ENCODE results near the gene SLC26A1. TPM values are rescaled to one million over a fixed set of nuclear protein-coding genes. Genes with fewer than 3 reads are reported as not detected.

Gene SLC26A1
- total and polyA plus RNA-seq, 2 of the 13 experiments (the other 11 are each of a cell fraction or from before 2014, with no cell fraction given) = 5.4 to 22.9 TPM

DNA sequence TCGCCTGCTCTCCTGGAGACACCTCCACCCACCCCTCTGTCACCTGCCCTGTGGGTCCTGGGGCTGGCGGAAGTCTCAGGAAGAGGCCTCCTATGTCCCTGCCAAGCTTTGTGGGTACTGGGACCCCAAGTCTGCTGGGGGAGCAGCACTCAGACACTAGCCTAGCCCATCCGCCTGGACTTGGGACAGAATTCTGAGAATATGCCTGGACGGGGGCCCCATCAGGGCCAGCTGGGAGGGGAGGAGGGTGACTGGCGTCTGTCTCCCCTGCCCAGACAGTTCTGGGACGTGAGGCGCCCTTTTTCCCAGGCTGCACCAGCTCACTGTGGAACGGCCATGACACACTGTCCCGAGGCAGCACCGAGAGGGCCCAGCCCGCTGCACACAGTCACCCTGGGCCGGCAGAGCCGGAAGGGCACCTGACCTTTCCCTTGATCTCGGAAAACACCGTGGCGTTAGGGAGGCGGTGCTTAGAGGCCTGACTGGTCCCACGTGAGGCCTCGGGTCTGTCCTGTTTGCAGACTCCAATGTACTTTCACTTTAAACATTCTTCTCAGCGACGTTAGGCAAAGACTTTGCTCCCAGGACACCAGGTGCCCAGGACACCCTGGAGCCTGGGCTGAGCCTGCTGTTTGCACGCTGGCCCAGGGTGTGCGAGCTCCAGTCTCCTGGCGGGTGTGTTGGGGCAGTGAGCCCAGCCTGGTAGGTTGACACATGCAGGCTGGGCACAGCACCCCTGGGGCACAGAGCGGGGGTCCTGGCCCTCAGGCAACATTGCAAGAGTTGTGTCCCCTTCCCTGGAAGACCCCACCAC is 700 bp downstream of the SLC26A1 start (continued):
- TF ChIP-seq CENPT (CRISPR knock-in tag; IDR thresholded peaks at IDR 0.05; ENCODE audit: low read depth) = no peak
- peak; percentile 48; the same call in 1 of the 2 replicates for TF ChIP-seq ZNF274 (CRISPR knock-in tag; IDR thresholded peaks at IDR 0.05)
- no peak for TF ChIP-seq FOXJ3 (CRISPR knock-in tag; IDR thresholded peaks at IDR 0.05; ENCODE audit: borderline replicate concordance)
- TF ChIP-seq ZNF263 (CRISPR knock-in tag; IDR thresholded peaks at IDR 0.05) = no peak; the same call in 1 of the 2 replicates
- TF ChIP-seq ZNF564 (CRISPR knock-in tag; IDR thresholded peaks at IDR 0.05) = 0 out of 2 replicates have a peak, but pooled peaks have one; percentile 46
- TF ChIP-seq ZNF672 (CRISPR knock-in tag; IDR thresholded peaks at IDR 0.05) = no peak
- TF ChIP-seq SATB2 (CRISPR knock-in tag; IDR thresholded peaks at IDR 0.05) = no peak; the same call in 1 of the 2 replicates
- no peak for TF ChIP-seq RBAK (CRISPR knock-in tag; IDR thresholded peaks at IDR 0.05)
- TF ChIP-seq, protein P1, sequence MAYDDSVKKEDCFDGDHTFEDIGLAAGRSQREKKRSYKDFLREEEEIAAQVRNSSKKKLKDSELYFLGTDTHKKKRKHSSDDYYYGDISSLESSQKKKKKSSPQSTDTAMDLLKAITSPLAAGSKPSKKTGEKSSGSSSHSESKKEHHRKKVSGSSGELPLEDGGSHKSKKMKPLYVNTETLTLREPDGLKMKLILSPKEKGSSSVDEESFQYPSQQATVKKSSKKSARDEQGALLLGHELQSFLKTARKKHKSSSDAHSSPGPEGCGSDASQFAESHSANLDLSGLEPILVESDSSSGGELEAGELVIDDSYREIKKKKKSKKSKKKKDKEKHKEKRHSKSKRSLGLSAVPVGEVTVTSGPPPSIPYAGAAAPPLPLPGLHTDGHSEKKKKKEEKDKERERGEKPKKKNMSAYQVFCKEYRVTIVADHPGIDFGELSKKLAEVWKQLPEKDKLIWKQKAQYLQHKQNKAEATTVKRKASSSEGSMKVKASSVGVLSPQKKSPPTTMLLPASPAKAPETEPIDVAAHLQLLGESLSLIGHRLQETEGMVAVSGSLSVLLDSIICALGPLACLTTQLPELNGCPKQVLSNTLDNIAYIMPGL (CRISPR knock-in tag; IDR thresholded peaks at IDR 0.05; ENCODE audit: borderline replicate concordance in 1 of 2, low read depth in 1 of 2) = peak; percentile 71 to 74; a peak in 3 of 4 replicates
- TF ChIP-seq ZNF30 (CRISPR knock-in tag; IDR thresholded peaks at IDR 0.05) = no peak
- TF ChIP-seq, protein P2, sequence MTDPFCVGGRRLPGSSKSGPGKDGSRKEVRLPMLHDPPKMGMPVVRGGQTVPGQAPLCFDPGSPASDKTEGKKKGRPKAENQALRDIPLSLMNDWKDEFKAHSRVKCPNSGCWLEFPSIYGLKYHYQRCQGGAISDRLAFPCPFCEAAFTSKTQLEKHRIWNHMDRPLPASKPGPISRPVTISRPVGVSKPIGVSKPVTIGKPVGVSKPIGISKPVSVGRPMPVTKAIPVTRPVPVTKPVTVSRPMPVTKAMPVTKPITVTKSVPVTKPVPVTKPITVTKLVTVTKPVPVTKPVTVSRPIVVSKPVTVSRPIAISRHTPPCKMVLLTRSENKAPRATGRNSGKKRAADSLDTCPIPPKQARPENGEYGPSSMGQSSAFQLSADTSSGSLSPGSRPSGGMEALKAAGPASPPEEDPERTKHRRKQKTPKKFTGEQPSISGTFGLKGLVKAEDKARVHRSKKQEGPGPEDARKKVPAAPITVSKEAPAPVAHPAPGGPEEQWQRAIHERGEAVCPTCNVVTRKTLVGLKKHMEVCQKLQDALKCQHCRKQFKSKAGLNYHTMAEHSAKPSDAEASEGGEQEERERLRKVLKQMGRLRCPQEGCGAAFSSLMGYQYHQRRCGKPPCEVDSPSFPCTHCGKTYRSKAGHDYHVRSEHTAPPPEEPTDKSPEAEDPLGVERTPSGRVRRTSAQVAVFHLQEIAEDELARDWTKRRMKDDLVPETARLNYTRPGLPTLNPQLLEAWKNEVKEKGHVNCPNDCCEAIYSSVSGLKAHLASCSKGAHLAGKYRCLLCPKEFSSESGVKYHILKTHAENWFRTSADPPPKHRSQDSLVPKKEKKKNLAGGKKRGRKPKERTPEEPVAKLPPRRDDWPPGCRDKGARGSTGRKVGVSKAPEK (CRISPR knock-in tag; IDR thresholded peaks at IDR 0.05; ENCODE audit: borderline replicate concordance) = no peak; the same call in 1 of the 2 replicates
- no peak for TF ChIP-seq HHEX (CRISPR knock-in tag; IDR thresholded peaks at IDR 0.05)
- TF ChIP-seq, protein P3, sequence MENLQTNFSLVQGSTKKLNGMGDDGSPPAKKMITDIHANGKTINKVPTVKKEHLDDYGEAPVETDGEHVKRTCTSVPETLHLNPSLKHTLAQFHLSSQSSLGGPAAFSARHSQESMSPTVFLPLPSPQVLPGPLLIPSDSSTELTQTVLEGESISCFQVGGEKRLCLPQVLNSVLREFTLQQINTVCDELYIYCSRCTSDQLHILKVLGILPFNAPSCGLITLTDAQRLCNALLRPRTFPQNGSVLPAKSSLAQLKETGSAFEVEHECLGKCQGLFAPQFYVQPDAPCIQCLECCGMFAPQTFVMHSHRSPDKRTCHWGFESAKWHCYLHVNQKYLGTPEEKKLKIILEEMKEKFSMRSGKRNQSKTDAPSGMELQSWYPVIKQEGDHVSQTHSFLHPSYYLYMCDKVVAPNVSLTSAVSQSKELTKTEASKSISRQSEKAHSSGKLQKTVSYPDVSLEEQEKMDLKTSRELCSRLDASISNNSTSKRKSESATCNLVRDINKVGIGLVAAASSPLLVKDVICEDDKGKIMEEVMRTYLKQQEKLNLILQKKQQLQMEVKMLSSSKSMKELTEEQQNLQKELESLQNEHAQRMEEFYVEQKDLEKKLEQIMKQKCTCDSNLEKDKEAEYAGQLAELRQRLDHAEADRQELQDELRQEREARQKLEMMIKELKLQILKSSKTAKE (CRISPR knock-in tag; IDR thresholded peaks at IDR 0.05; ENCODE audit: borderline replicate concordance) = peak; percentile 83
- TF ChIP-seq ZFX (CRISPR knock-in tag; IDR thresholded peaks at IDR 0.05; ENCODE audit: low read depth) = peak; percentile 82; the same call in 1 of the 2 replicates
- TF ChIP-seq, protein P4, sequence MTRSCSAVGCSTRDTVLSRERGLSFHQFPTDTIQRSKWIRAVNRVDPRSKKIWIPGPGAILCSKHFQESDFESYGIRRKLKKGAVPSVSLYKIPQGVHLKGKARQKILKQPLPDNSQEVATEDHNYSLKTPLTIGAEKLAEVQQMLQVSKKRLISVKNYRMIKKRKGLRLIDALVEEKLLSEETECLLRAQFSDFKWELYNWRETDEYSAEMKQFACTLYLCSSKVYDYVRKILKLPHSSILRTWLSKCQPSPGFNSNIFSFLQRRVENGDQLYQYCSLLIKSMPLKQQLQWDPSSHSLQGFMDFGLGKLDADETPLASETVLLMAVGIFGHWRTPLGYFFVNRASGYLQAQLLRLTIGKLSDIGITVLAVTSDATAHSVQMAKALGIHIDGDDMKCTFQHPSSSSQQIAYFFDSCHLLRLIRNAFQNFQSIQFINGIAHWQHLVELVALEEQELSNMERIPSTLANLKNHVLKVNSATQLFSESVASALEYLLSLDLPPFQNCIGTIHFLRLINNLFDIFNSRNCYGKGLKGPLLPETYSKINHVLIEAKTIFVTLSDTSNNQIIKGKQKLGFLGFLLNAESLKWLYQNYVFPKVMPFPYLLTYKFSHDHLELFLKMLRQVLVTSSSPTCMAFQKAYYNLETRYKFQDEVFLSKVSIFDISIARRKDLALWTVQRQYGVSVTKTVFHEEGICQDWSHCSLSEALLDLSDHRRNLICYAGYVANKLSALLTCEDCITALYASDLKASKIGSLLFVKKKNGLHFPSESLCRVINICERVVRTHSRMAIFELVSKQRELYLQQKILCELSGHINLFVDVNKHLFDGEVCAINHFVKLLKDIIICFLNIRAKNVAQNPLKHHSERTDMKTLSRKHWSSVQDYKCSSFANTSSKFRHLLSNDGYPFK (CRISPR knock-in tag; IDR thresholded peaks at IDR 0.05; ENCODE audit: borderline replicate concordance) = peak; percentile 89
- TF ChIP-seq ZNF33B (CRISPR knock-in tag; IDR thresholded peaks at IDR 0.05) = no peak
- TF ChIP-seq ZNF660 (CRISPR knock-in tag; IDR thresholded peaks at IDR 0.05; ENCODE audit: borderline replicate concordance, low read depth) = no peak

All from HepG2 (cell line).